Inflammatory macrophage treated with lipopolysaccharide for 1 hour (primary cell): ENCODE measurements around the gene PPP1CB.
"Not testable (repeated sequence)": the region's sequence is repeated elsewhere in the genome, so short reads cannot be mapped to it uniquely, and the experiment has no call there.

ENCODE experiments used
- DNase-seq, 2 donors: peaks; one replicate each; pipeline ENCODE4 v3.0.0-alpha.2; 2020 to 2022

PPP1CB gene

GRCh38 chr2:28751252-28751955 is at the start of gene PPP1CB:
Gene PPP1CB, plus strand, starts transcription at chr2:28751830. Its CDS starts 295 bp downstream, at chr2:28752125.
- peak; percentile 94 to 95 for DNase-seq

GRCh38 chr2:28702415-28702861 is 49.2 kb upstream of the PPP1CB start:
- DNase-seq = no peak

GRCh38 chr2:28702878-28703277 is 48.8 kb upstream of the PPP1CB start:
- DNase-seq = no peak

DNA sequence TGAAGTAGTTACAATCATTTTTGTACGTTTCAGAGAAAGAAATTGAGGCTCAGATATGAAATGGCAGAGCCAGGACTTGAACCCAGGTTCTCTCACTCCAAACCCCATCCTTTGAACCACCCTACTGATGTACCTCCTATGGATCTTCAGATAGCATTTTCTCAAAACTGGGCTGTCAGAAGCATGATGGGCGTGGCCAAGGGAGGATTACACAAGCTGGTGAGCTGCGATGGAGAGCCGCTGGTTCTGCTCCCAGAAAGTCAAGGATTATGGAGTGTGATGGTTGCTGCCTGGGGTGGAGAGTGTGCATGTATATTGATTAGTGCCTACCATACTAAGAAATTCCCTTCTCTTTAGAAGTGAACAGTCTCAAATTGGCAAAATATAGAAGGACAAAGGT is 47.0 kb upstream of the PPP1CB start:
- DNase-seq = no peak

DNA sequence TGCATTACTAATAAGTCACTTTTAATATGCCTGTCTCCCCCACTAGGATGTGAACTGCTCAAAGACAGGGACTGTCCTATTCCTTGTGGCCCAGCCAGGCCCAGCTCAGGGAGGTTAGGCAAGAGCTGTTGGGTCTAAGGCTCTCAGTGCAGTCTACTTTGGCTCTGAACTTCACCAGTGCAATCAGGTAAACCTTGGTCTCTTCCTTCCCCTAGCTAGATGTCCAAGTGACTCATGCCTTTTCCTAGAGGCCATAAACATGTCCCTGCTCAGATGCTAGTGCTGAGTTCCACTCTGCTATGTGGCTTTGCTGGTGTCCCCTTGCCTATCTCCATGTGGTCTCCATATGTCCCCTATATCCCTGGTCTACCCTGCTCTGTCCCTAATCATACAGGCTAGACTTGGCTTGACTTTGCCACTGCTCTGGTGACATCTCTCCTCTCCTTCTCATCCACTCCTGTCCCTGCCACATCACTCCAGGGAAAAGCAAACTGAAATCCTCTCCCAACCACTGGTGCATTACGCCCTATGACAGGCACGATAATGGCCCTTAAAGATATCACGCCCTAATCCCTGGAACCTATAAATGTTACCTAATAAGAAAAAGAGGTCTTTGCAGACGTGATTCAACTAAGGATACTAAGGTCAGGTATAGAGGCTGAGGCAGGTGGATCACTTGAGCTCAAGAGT is 45.7 kb upstream of the PPP1CB start:
- no peak for DNase-seq

GRCh38 chr2:28707592-28707991 is 44.0 kb upstream of the PPP1CB start:
- DNase-seq = no peak

DNA sequence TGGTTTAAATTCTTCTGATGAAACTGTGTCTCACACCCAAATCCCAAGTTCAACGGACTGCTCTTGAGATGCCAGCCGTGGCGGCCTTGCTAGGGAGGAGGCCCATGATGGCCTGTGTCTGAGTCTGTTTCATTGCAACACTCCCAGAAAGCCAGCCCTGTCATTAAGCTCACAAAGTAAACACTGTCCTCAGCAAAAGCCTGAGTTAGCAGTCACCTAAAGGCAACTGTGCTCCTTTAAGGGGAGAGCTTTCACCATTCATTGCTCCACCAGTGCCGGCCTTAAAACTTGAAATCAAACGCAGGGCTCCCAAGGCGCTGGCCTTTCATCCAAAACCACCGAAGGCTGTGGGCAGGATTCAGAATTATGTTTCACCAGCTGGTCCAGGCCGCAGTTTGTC is 42.5 kb upstream of the PPP1CB start:
- DNase-seq = no peak

DNA sequence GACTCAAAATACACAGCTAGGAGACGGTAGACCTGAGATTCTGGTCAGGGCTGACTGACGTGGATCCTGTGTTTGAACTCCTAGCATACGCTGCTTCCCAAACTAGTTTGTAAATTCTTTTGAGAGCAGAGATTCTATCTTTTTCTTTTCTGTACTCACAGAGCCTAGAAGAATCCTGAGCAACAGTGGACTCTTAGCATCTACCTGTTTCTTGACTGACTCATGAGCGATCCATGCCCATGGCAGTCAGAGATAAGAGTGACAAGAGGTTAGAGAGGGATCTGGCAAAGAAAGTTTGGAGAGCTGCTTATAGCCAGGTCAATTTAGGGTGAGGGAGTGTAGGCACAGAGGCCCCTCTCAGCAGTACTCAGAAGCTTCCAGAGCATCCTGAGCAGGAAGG is 41.1 kb upstream of the PPP1CB start:
- no peak for DNase-seq

- peak; percentile 53 to 63 for DNase-seq
Observed at GRCh38 chr2:28713577-28714298, 37.9 kb upstream of the PPP1CB start.

DNA sequence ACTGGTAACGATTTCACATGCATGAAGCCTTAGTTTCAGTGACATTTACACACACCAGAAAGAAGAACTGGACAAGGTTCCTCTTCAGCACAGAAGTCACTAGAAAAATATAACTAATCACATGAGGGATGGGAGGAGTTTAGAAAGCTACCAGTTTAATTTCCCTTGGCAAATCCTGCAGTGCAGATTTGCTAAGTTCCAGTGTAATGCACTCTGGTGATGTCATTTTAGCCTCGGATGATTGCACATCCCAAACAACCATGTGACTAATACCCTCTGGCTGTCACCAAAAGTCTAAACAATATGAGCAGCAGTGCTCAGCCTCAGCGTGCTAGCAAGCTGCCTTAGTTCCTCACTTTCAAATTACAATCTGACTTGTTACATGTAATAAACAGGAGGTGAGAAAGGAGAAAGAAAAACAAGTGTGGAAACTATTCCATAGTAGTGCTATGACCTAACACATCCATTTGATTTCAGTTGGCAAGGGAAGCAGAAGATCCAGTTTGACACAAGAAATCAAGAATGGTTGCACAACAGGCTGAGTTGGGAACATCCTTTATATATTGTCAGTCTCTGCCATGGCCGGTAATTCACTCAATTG is 35.3 kb upstream of the PPP1CB start:
- DNase-seq = peak; percentile 96 to 99

GRCh38 chr2:28717339-28717758 is 34.3 kb upstream of the PPP1CB start:
- peak; percentile 97 to 98 for DNase-seq

DNA sequence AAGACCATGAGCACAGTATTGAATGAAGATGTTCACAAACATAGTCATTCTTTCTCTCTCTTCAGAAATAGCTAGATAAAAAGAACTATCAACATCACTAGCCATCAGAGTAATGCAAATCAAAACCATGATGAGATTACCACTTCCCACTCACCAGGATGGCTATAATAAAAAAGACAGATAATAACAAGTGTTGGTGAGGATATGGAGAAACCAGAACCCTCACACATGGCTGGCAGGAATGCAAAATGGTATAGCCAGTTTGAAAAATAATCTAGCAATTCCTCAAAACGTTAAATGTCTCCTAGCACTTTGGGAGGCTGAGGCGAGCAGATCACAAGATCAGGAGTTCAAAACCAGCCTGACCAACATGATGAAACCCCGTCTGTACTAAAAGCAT is 31.3 kb upstream of the PPP1CB start:
- no peak for DNase-seq

- peak in 1 of 2 donors; percentile 17 for DNase-seq
Observed at GRCh38 chr2:28721601-28722191, 29.9 kb upstream of the PPP1CB start.

GRCh38 chr2:28725021-28725711 is 26.5 kb upstream of the PPP1CB start:
- no peak for DNase-seq

DNA sequence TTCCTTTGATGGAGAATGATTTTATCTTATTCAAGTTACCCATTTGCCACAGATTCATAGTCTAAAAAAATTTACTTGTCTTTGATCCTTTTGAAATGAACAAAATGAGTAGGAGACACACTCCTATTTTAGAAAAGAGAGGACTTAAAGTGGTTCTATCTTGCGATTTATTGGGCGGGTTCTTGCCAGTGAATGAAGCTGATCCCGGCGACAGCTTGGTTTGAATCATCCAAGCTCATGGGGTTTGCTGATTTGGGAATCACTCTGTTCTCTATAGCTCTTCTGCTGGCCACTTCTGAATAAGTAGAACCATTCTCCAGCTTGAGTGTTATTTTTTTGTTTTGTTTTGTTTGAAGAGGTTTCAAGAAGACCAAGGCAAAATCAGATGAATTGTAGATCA is 25.5 kb upstream of the PPP1CB start:
- DNase-seq = no peak

DNA sequence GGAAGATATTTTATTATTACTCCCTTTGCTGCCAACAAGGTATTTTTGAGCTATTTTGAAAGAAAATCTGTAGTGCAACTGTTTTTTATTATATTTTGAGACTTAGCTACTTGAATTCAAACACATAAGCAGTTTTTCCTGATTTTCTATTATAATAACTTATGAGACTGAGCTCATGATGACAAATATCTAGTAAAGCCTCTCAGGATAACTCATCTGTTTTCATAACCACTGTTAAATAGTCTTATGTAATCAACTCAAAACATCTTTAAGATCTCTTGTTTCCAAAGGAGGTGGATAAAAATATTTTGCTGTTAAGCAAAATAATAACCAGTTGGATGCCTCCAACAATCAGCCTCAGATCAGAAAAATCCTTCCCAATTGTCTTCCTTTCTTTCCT is 21.9 kb upstream of the PPP1CB start:
- no peak for DNase-seq

DNA sequence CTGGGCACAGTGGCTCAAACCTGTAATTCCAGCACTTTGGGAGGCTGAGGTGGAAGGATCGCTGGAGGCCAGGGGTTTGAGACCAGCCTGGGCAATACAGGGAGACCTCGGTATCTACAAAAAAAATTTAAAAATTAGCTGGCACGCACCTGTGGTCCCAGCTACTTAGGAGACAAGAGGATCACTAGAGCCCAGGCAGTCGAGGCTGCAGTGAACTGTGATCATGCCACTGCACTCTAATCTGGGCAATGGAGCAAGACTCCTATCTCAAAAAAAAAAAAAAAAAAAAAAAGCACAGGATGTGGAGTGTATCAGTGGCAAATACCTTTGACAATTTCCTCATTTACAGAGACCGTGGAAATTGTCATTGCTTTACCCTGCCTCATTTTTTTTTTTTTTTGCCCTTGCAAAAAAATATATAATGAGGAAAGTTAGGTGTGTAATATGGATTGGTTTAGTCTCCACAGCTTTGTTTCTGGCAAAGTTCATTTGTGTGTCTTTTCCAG is 20.9 kb upstream of the PPP1CB start:
- no peak for DNase-seq

DNA sequence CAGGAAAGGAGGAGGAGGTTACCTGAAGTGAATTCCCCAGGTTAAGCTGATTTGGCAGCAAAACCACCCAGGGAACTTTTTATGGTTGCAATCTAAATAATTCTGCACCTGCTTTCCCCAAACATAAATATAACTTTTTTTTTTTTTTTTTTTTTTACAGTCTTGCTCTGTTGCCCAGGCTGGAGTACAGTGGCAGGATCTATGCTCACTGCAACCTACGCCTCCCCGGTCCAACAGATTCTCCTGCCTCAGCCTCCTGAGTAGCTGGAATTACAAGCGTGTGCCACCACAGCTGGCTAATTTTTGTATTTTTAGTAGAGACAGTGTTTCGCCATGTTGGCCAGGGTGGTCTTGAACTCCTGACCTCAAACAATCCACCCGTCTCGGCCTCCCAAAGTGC is 16.1 kb upstream of the PPP1CB start:
- DNase-seq = no peak

DNA sequence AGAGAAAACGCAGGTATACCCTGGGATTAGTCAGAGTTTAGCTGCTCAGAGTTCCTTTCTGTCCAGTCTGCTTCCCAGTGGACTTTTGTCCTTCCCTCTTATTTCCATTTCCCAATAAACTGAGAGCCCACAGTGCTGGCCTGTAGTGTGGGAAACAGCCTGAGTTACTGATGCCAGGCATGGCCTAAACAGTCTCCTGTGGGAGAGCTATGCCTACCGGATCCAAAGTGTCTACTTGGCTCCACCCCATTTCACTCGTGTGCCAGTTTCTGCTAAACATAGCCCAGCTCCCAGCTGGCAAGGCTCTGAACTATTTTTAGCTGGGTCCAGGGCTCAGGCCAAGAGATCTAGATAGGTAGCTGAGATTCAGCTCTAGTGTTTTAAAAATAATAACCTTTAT is 15.6 kb upstream of the PPP1CB start:
- no peak for DNase-seq

GRCh38 chr2:28737655-28738054 is 14.0 kb upstream of the PPP1CB start:
- no peak for DNase-seq

DNA sequence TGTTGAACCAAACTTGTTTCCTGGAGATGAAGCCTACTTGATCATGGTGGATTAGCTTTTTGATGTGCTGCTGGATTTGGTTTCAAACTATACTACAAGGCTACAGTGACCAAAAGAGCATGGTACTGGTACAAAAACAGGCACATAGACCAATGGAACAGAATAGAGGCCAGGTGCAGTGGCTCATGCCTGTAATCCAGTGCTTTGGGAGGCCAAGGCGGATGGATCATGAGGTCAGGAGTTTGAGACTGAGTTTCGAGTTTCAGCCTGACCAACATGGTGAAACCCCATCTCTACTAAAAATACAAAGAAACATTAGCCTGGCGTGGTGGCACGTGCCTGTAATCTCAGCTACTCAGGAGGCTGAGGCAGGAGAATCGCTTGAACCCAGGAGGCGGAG is 9.0 kb upstream of the PPP1CB start:
- not testable (repeated sequence) for DNase-seq

DNA sequence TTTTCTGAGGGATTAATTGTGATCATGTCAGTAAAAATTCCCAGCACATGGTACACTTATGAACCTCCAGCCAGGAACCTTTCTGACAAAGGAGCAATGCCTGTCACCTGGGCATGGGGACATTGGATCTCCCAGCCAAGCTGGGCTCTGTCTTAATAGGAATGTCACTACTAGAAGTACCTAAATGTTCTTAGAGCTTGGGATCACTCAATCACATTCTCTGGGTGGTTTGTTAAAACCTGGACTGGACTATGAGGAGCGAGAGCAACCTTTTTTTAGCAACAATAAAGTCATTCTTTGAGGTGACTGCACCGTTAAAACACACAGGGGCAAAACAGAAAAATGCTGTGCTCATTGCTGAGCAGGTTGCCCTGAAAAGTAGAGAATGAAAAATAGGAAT is 6.4 kb upstream of the PPP1CB start:
- no peak for DNase-seq
